ENCODE measurements around the gene FBXO38.

DNA sequence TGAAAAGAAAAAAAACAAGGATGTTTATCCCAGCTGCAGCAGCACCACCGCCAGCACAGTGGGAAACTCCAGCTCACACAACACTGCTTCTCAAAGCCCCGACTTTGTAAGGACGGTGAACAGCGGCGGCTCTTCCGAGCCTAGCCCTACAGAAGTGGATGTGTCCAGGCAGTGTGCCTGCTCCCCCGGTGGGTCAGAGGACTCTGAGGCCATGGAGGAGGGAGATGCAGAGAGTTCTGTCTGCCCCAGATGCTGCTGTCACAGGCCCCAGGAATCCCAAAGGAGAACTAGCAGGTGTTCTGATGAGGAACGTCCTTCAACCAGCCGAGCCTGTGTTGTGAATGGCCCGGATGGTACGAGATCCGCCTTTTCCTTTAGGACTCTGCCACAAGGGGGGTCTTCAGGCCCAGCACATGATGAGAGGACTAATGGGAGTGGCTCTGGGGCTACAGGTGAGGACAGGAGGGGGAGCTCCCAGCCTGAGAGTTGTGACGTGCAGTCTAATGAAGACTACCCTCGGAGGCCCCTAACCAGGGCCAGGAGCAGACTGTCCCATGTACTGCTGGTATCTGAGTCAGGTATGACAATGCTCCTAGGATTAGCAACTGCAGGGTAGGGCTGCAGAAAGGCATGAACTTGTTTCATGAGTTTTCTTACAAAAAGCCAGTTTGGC is 43.7 kb downstream of the FBXO38 start:
- no peak for TF ChIP-seq POLR2A (IDR thresholded peaks at IDR 0.05; ENCODE audit: low read depth, low read length)
- TF ChIP-seq POLR2AphosphoS5 (IDR thresholded peaks at IDR 0.05; ENCODE audit: low read depth, low read length) = no peak
- TF ChIP-seq SPI1 (IDR thresholded peaks at IDR 0.05; ENCODE audit: low read depth, low read length) = no peak
- TF ChIP-seq PAX5 (IDR thresholded peaks at IDR 0.05; ENCODE audit: insufficient read depth, low read length, severe bottlenecking) = no peak
- no peak for TF ChIP-seq TAF1 (IDR thresholded peaks at IDR 0.05; ENCODE audit: low read depth, low read length)
- no peak for TF ChIP-seq POU2F2 (IDR thresholded peaks at IDR 0.05; ENCODE audit: low read depth, low read length)
